Measurements from ENCODE around the gene PCGF1. TPM values are rescaled to one million over a fixed set of nuclear protein-coding genes. Genes with fewer than 3 reads are reported as not detected.
A peak's percentile ranks its signal among the peaks of the same experiment; 100 is the strongest.

PCGF1 gene
- total RNA-seq, 2 experiments from 2014 or later: 9.9 to 15.9 TPM

DNA sequence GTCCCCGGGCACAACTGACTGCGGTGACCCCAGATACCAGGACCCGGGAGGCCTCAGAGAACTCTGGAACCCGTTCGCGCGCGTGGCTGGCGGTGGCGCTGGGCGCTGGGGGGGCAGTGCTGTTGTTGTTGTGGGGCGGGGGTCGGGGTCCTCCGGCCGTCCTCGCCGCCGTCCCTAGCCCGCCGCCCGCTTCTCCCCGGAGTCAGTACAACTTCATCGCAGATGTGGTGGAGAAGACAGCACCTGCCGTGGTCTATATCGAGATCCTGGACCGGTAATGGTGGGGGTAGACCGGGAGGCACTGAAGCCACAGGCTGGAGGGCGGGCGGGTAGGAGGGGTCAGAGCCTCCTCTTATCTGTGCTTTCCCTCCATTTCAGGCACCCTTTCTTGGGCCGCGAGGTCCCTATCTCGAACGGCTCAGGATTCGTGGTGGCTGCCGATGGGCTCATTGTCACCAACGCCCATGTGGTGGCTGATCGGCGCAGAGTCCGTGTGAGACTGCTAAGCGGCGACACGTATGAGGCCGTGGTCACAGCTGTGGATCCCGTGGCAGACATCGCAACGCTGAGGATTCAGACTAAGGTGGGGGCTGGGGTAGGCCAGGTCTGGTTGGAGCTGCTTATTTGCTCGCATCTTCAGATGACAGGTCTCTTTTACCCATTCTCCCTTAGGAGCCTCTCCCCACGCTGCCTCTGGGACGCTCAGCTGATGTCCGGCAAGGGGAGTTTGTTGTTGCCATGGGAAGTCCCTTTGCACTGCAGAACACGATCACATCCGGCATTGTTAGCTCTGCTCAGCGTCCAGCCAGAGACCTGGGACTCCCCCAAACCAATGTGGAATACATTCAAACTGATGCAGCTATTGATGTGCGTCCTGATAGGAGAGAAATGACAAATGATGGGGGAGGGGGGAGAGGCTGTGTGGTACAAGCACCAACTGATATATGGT is 23.0 kb upstream of the PCGF1 start:
- peak; percentile 60 for DNase-seq (ENCODE audit: low spot score)
- ChIA-PET CTCF (ENCODE audit: unreplicated experiment) (interaction anchor here (0.6 to 3.6 kb wide), 5 partner anchors 24 to 60 kb away, joined by 3 to 18 read pairs (median 4); partner anchors contain the start of genes CCDC142 and TTC31), POLR2A (interaction anchor here (0.5 to 2.6 kb wide), 11 partner anchors 8 to 56 kb away, joined by 3 to 14 read pairs (median 4); partner anchors contain the start of genes CCDC142 and TTC31)
- peaks cover 33% of the 10 kb centered on the region for H3K4me1 ChIP-seq (ENCODE audit: insufficient read depth, low read length, poor library complexity, severe bottlenecking)
- H4K20me1 ChIP-seq (ENCODE audit: insufficient read depth, low read length): peaks cover 5% of the 10 kb centered on the region; the same call in 1 of the 2 replicates
- TF ChIP-seq, protein P1, sequence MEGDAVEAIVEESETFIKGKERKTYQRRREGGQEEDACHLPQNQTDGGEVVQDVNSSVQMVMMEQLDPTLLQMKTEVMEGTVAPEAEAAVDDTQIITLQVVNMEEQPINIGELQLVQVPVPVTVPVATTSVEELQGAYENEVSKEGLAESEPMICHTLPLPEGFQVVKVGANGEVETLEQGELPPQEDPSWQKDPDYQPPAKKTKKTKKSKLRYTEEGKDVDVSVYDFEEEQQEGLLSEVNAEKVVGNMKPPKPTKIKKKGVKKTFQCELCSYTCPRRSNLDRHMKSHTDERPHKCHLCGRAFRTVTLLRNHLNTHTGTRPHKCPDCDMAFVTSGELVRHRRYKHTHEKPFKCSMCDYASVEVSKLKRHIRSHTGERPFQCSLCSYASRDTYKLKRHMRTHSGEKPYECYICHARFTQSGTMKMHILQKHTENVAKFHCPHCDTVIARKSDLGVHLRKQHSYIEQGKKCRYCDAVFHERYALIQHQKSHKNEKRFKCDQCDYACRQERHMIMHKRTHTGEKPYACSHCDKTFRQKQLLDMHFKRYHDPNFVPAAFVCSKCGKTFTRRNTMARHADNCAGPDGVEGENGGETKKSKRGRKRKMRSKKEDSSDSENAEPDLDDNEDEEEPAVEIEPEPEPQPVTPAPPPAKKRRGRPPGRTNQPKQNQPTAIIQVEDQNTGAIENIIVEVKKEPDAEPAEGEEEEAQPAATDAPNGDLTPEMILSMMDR (conservative IDR thresholded peaks at IDR 0.05; ENCODE audit: low read length): no peak
- intact Hi-C loops (cut with micrococcal nuclease; ENCODE audit: unreplicated experiment): loop anchor here (1.0 kb wide), 1 partner anchor 57 kb away; no protein-coding TSS in a partner anchor
- H3K79me2 ChIP-seq (ENCODE audit: insufficient read depth, low read depth, low read length): peaks cover 37% of the 10 kb centered on the region
- peak overlapping the region; percentile 98 for H3K4me3 ChIP-seq (ENCODE audit: low read depth, low read length, poor library complexity, severe bottlenecking)
- peak overlapping the region; percentile 85 for H3K4me2 ChIP-seq (ENCODE audit: low read length)
- H3K9me2 ChIP-seq (ENCODE audit: insufficient read depth, low read length): no peaks in the 10 kb centered on the region
- H2AFZ ChIP-seq (ENCODE audit: low read length): peak overlapping the region; percentile 77
- no TSS peak for BruUV-seq (replicated peaks)
- peak overlapping the region; percentile 67 for H3K27ac ChIP-seq (ENCODE audit: low read depth, low read length, poor library complexity, severe bottlenecking)
- no peaks in the 10 kb centered on the region for H3K9me3 ChIP-seq (ENCODE audit: low read length)
- H3K36me3 ChIP-seq (ENCODE audit: insufficient read depth, low read length): peaks cover 64% of the 10 kb centered on the region

DNA sequence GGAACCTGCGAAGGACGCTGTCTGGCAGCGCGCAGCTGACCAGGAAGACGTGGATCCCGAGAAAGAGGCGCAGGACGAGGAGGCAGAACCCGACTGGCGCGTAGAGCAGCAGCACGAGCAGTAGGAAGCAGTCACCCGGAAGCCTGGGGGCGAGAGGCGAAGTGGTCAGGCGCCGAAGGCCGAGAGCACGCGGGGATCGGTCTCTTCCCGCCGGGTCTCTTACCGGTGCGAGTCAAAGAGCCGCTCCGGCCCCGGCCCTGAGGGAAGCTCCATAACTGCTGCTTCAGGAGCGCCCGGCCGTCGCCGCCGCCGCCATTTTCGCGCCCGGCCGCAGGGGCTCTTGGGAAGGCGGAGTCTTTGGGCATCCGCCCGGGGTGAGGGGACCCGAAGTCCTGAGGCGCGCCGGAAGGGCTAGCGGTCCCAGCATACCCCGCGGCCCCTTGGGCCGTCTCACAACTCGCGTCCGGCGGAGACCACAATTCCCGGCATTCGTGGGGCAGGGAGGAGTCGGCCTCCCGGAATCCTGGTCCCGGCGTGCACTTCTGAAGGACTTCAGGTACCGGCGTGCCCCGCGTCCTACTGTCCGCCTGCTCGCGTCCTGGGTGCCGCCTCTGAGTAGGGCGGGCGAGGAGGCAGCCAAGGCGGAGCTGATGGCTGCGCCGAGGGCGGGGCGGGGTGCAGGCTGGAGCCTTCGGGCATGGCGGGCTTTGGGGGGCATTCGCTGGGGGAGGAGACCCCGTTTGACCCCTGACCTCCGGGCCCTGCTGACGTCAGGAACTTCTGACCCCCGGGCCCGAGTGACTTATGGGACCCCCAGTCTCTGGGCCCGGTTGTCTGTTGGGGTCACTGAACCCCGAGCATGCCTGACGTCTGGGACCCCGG is 22.1 kb upstream of the PCGF1 start, which contains the start of the genes AUP1 and HTRA2:
AUP1 (minus strand) TSS at position 350 of the 882 bp plus-strand sequence; CDS start at position 273, 77 bp downstream.
HTRA2 (plus strand) TSS at position 577 of the 882 bp plus-strand sequence; CDS start at position 651, 74 bp downstream.
- Histone ChIP-seq H3K36me3 (ENCODE audit: insufficient read depth, low read length) (peaks cover 70% of the 10 kb centered on the region), H3K4me2 (ENCODE audit: low read length) (peak within 1 kb of the TSS; percentile 95), H3K4me3 (ENCODE audit: low read depth, low read length, poor library complexity, severe bottlenecking) (peak within 1 kb of the TSS; percentile 98), H3K4me1 (ENCODE audit: insufficient read depth, low read length, poor library complexity, severe bottlenecking) (peaks cover 33% of the 10 kb centered on the region), H3K9me2 (ENCODE audit: insufficient read depth, low read length) (no peaks in the 10 kb centered on the region), H2AFZ (ENCODE audit: low read length) (peak within 1 kb of the TSS; percentile 77), H3K27ac (ENCODE audit: low read depth, low read length, poor library complexity, severe bottlenecking) (peak within 1 kb of the TSS; percentile 67), H3K9me3 (ENCODE audit: low read length) (no peaks in the 10 kb centered on the region), H3K79me2 (ENCODE audit: insufficient read depth, low read depth, low read length) (peaks cover 37% of the 10 kb centered on the region), H4K20me1 (ENCODE audit: insufficient read depth, low read length) (peaks cover 5% of the 10 kb centered on the region; the same call in 1 of the 2 replicates)
- CTCF ChIA-PET (ENCODE audit: unreplicated experiment): interaction anchor here (3.6 kb wide), 1 partner anchor 47 kb away, joined by 18 read pairs; the partner anchor contains the start of genes CCDC142 and TTC31
- TF ChIP-seq, protein P1 (conservative IDR thresholded peaks at IDR 0.05; ENCODE audit: low read length): no peak
- no peak for TF ChIP-seq EZH2phosphoT487 (IDR thresholded peaks at IDR 0.05; ENCODE audit: borderline replicate concordance, low read depth, low read length)
- no TSS peak for BruUV-seq (replicated peaks)
- DNase-seq (ENCODE audit: low spot score): peak; percentile 99
- POLR2A ChIA-PET: interaction anchor here (0.6 to 2.6 kb wide), 9 partner anchors 20 to 66 kb away, joined by 3 to 14 read pairs (median 4); partner anchors contain the start of genes CCDC142, MRPL53 and TTC31
- intact Hi-C loops (cut with micrococcal nuclease; ENCODE audit: unreplicated experiment): loop anchor here (1.0 kb wide), 5 partner anchors 22 to 108 kb away; partner anchors contain the start of genes C2orf81, PCGF1, TTC31 and WDR54
